ENCODE data around the gene MKI67. TPM values are rescaled to one million over a fixed set of nuclear protein-coding genes. Genes with fewer than 3 reads are reported as not detected.

Gene MKI67
- total and polyA plus RNA-seq, 9 of the 15 experiments (the other 6 are each of a cell fraction or from before 2014, with no cell fraction given) = 11.8 to 86.5 (median 36.0) TPM

DNA sequence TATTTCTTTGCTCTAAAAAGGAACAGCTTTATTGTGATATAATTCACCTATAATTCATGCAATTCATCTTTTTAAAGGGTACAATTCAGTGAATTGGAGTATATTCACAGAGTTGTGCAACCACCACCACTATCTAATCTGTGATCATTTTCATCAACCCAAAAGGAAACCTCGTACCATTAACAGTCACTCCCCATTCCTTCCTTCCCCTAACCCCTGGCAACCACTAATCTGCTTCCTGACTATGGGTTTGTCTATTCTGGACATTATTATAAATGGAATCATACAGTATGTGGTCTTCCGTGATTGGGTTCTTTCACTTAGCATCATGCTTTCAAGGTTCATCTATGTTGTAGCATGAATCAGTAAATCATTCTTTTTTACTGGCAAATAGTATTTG is 52.3 kb downstream of the MKI67 start:
- WGBS (ENCODE audit: insufficient coverage, low coverage, missing lambda C conversion rate) = 0% methylated on average over 2 of the region's 2 CpGs
- Histone ChIP-seq H3K4me3 (no peak overlapping the region), H3K27ac (ENCODE audit: extremely low read depth, low read depth, low read length) (no peak overlapping the region), H3K79me2 (ENCODE audit: control insufficient read depth, insufficient read depth, low read length) (no peaks in the 10 kb centered on the region), H3K27me3 (ENCODE audit: control insufficient read depth in 2 of 2, insufficient read depth in 2 of 2, low read length in 2 of 2) (peaks cover 3 to 43% of the 10 kb centered on the region in 2 experiments; a peak in 4 of 5 replicates), H3K36me3 (ENCODE audit: control insufficient read depth, insufficient read depth, low read length) (no peaks in the 10 kb centered on the region), H3K9me3 (replicated peaks; ENCODE audit: control insufficient read depth, insufficient read depth, low read depth, low read length) (no peaks in the 10 kb centered on the region), H3K9ac (ENCODE audit: insufficient read depth in 1 of 2, low read depth in 2 of 2, low read length in 2 of 2) (no peak overlapping the region), H3K9me1 (ENCODE audit: control insufficient read depth, insufficient read depth, low read length) (no peaks in the 10 kb centered on the region), H3K4me1 (replicated peaks in 1 of 2; ENCODE audit: control insufficient read depth in 2 of 2, insufficient read depth in 2 of 2, low read length in 2 of 2) (peaks cover 0 to 5% of the 10 kb centered on the region in 2 experiments; a peak in 2 of 5 replicates), H3K4me2 (ENCODE audit: insufficient read depth, low read length) (no peak overlapping the region), H4K20me1 (replicated peaks; ENCODE audit: control insufficient read depth, insufficient read depth, low read length) (0 out of 2 replicates have a peak, but pooled peaks cover 4% of the 10 kb centered on the region), H2AFZ (ENCODE audit: low read depth, low read length) (no peak overlapping the region)
- BruUV-seq (replicated peaks) = no TSS peak
- ATAC-seq = no peak
- POLR2A ChIA-PET = no interaction called here
- CTCF ChIA-PET (ENCODE audit: low intra/inter-chr PET ratio) = no interaction called here
- intact Hi-C loops (cut with micrococcal nuclease) (no loop called here), in situ Hi-C loops (cut with MboI) (no loop called here)
- FAIRE-seq = no peak
- TF ChIP-seq IFI16 (CRISPR knock-in tag; IDR thresholded peaks at IDR 0.05) (no peak), RUNX1 (IDR thresholded peaks at IDR 0.05; ENCODE audit: low read depth) (no peak)
- no peak for DNase-seq (ENCODE audit: extremely low read depth in 1 of 4, low spot score in 3 of 4)

DNA sequence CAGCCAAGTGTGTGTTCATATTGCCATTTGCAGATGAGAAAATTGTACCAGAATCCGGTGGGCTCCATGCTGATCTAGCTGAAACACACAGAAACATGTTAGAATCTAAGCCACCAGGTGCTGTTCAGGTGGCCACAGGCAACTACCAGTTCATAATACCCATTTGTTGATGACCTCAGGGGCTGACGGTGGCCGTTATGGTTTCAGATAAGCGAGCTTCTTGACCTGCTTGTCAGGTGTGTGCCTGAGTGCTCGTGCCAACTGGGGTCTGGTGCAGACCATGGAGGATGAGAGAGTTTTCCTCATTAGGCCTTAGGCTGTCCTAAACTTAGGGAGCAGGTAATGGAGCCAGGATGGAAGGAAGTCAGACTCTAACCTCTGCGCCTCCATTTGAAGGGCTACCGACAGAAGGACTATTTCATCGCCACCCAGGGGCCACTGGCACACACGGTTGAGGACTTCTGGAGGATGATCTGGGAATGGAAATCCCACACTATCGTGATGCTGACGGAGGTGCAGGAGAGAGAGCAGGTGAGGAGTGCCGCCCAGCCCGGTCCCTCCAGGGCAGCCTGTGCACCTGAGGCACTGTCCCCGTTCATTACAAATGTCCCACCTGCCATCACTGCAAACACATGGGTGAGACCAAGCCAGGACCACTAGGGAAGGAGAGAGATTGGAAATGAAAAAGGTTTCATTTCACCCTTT is 53.1 kb downstream of the MKI67 start:
- Histone ChIP-seq H3K4me1 (replicated peaks in 1 of 2; ENCODE audit: control insufficient read depth in 2 of 2, insufficient read depth in 2 of 2, low read length in 2 of 2) (peaks cover 0 to 5% of the 10 kb centered on the region in 2 experiments; a peak in 2 of 5 replicates), H3K9me1 (ENCODE audit: control insufficient read depth, insufficient read depth, low read length) (no peaks in the 10 kb centered on the region), H3K4me2 (ENCODE audit: insufficient read depth, low read length) (no peak overlapping the region), H3K9me3 (replicated peaks; ENCODE audit: control insufficient read depth, insufficient read depth, low read depth, low read length) (no peaks in the 10 kb centered on the region), H3K79me2 (ENCODE audit: control insufficient read depth, insufficient read depth, low read length) (no peaks in the 10 kb centered on the region), H3K27me3 (ENCODE audit: control insufficient read depth in 2 of 2, insufficient read depth in 2 of 2, low read length in 2 of 2) (peaks cover 3 to 39% of the 10 kb centered on the region in 2 experiments; a peak in 4 of 5 replicates), H2AFZ (ENCODE audit: low read depth, low read length) (no peak overlapping the region), H3K27ac (ENCODE audit: extremely low read depth, low read depth, low read length) (no peak overlapping the region), H3K9ac (ENCODE audit: insufficient read depth in 1 of 2, low read depth in 2 of 2, low read length in 2 of 2) (no peak overlapping the region), H4K20me1 (replicated peaks; ENCODE audit: control insufficient read depth, insufficient read depth, low read length) (no peaks in the 10 kb centered on the region), H3K36me3 (ENCODE audit: control insufficient read depth, insufficient read depth, low read length) (no peaks in the 10 kb centered on the region), H3K4me3 (no peak overlapping the region)
- no TSS peak for BruUV-seq (replicated peaks)
- ChIA-PET CTCF (ENCODE audit: low intra/inter-chr PET ratio) (no interaction called here), POLR2A (no interaction called here)
- in situ Hi-C loops (cut with MboI) (no loop called here), intact Hi-C loops (cut with micrococcal nuclease) (no loop called here)
- TF ChIP-seq ELF4 (CRISPR knock-in tag; IDR thresholded peaks at IDR 0.05) (no peak), GABPB2 (CRISPR knock-in tag; conservative IDR thresholded peaks at IDR 0.05) (no peak), PYGO2 (tag; IDR thresholded peaks at IDR 0.05) (no peak), HDGF (IDR thresholded peaks at IDR 0.05) (no peak), DDX20 (tag; IDR thresholded peaks at IDR 0.05; ENCODE audit: low read depth) (no peak), SP1 (CRISPR knock-in tag; IDR thresholded peaks at IDR 0.05) (no peak)
- TF ChIP-seq, protein P1, sequence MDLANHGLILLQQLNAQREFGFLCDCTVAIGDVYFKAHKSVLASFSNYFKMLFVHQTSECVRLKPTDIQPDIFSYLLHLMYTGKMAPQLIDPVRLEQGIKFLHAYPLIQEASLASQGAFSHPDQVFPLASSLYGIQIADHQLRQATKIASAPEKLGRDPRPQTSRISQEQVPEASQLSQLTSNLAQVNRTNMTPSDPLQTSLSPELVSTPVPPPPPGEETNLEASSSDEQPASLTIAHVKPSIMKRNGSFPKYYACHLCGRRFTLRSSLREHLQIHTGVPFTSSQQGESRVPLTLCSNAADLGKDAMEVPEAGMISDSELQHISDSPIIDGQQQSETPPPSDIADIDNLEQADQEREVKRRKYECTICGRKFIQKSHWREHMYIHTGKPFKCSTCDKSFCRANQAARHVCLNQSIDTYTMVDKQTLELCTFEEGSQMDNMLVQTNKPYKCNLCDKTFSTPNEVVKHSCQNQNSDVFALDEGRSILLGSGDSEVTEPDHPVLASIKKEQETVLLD (IDR thresholded peaks at IDR 0.05) = no peak
- TF ChIP-seq, protein P2, sequence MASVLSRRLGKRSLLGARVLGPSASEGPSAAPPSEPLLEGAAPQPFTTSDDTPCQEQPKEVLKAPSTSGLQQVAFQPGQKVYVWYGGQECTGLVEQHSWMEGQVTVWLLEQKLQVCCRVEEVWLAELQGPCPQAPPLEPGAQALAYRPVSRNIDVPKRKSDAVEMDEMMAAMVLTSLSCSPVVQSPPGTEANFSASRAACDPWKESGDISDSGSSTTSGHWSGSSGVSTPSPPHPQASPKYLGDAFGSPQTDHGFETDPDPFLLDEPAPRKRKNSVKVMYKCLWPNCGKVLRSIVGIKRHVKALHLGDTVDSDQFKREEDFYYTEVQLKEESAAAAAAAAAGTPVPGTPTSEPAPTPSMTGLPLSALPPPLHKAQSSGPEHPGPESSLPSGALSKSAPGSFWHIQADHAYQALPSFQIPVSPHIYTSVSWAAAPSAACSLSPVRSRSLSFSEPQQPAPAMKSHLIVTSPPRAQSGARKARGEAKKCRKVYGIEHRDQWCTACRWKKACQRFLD (CRISPR knock-in tag; IDR thresholded peaks at IDR 0.05) = no peak
- ATAC-seq = no peak
- 1% methylated on average over 11 of the region's 14 CpGs for WGBS (ENCODE audit: insufficient coverage, low coverage, missing lambda C conversion rate)
- no peak for DNase-seq (ENCODE audit: extremely low read depth in 1 of 4, low spot score in 3 of 4)
- no peak for FAIRE-seq

Data from K562 (cell line).